IMR-90 (cell line): ENCODE measurements around the gene LRRN2.

Experiments used
- BHLHE40 ChIP-seq: fragments of 150-350 bp; IDR thresholded peaks from 2 replicates; pipeline ENCODE4 v1.6.1; 2016; ENCODE audit warnings: mild to moderate bottlenecking, low read depth, low read length
- MAZ ChIP-seq: IDR thresholded peaks from 2 replicates; pipeline ENCODE4 v1.6.1; 2012; ENCODE audit warnings: low read depth, mild to moderate bottlenecking, low read length, improper control_type of control experiment, moderate library complexity, borderline replicate concordance
- POLR2A ChIP-seq: IDR thresholded peaks from 2 replicates; pipeline ENCODE4 v1.6.1; 2012; ENCODE audit warnings: mild to moderate bottlenecking, low read depth, low read length
- RAD21 ChIP-seq: IDR thresholded peaks from 2 replicates; pipeline ENCODE4 v1.6.1; 2012; ENCODE audit warnings: low read length, improper control_type of control experiment
- RFX5 ChIP-seq: IDR thresholded peaks from 2 replicates; pipeline ENCODE4 v1.8.0; 2012; ENCODE audit warnings: low read depth, mild to moderate bottlenecking, low read length, moderate library complexity
- SMC3 ChIP-seq: fragments of 150-350 bp; IDR thresholded peaks from 2 replicates; pipeline ENCODE4 v1.6.1; 2016; ENCODE audit warnings: low read depth, mild to moderate bottlenecking, antibody characterized with exemption, low read length, moderate library complexity
- TF ChIP-seq, protein P1 (sequence below): conservative IDR thresholded peaks from 2 replicates; pipeline ENCODE4 v1.5.1; 2012; ENCODE audit warnings: mild to moderate bottlenecking, low read depth, low read length, improper control_type of control experiment

DNA sequence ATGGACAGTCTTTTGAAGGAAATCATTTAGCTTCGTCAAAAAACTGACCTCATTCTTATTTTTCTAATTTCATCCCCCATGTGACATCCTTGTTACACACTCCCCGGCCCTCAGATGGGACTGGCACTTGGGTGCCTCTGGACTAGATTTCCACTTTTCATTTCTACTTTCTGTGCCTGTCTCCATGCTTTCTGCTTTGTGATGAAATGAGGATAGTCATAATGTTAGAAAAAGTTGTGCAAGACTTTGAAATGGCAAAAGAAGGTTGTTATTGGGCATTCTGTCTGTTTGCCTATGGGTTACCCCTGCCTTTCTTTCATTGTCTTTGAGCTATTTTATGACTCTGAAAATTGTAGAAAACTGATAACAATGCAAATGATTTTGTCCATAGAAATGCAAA, 114.4 kb downstream of the LRRN2 start:
- TF ChIP-seq RAD21 (no peak), POLR2A (no peak), BHLHE40 (no peak), RFX5 (no peak), SMC3 (no peak), MAZ (no peak)
- TF ChIP-seq, protein P1, sequence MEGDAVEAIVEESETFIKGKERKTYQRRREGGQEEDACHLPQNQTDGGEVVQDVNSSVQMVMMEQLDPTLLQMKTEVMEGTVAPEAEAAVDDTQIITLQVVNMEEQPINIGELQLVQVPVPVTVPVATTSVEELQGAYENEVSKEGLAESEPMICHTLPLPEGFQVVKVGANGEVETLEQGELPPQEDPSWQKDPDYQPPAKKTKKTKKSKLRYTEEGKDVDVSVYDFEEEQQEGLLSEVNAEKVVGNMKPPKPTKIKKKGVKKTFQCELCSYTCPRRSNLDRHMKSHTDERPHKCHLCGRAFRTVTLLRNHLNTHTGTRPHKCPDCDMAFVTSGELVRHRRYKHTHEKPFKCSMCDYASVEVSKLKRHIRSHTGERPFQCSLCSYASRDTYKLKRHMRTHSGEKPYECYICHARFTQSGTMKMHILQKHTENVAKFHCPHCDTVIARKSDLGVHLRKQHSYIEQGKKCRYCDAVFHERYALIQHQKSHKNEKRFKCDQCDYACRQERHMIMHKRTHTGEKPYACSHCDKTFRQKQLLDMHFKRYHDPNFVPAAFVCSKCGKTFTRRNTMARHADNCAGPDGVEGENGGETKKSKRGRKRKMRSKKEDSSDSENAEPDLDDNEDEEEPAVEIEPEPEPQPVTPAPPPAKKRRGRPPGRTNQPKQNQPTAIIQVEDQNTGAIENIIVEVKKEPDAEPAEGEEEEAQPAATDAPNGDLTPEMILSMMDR, result no peak
